Activated naive CD4-positive, alpha-beta T cell treated with anti-CD3 and anti-CD28 coated beads for 36 hours (primary cell): ENCODE measurements around the gene APOA1. TPM values are rescaled to one million over a fixed set of nuclear protein-coding genes. Genes with fewer than 3 reads are reported as not detected.

ENCODE experiments used
- CTCF ChIA-PET: fragments of 350-600 bp; sonication (Branson Sonifier 250); formaldehyde crosslinking; loops from one replicate; lab custom pipeline; 2021; ENCODE audit warnings: antibody characterized with exemption; lab: Charles Lee
- DNase-seq: peaks from one replicate; pipeline ENCODE4 v3.0.0-alpha.2; 2020
- H3K27ac Mint-ChIP-seq: one replicate; pipeline ENCODE4 v1.8.0; 2021; ENCODE audit warnings: mild to moderate bottlenecking, mixed read lengths
- H3K27me3 Mint-ChIP-seq: one replicate; pipeline ENCODE4 v1.8.0; 2021; ENCODE audit warnings: low read depth, mixed read lengths
- H3K36me3 Mint-ChIP-seq: one replicate; pipeline ENCODE4 v1.8.0; 2021; ENCODE audit warnings: low read depth, mixed read lengths
- H3K4me1 Mint-ChIP-seq: one replicate; pipeline ENCODE4 v1.8.0; 2021; ENCODE audit warnings: low read depth, mixed read lengths
- H3K4me3 Mint-ChIP-seq: one replicate; pipeline ENCODE4 v1.8.0; 2021; ENCODE audit warnings: mild to moderate bottlenecking, moderate library complexity, mixed read lengths
- H3K9me3 Mint-ChIP-seq: one replicate; pipeline ENCODE4 v1.8.0; 2021; ENCODE audit warnings: mixed read lengths
- intact Hi-C: fragments of 100-400 bp; cut with micrococcal nuclease; formaldehyde crosslinking; loops from one replicate; pipeline ENCODE4 v1.15.1; 2023
- total RNA-seq, 2 experiments: library from RNA; stranded (reverse); gene quantifications; one replicate each; pipeline ENCODE4 v1.2.3, GENCODE V29; 2021

APOA1 gene
- total RNA-seq, 2 experiments from 2014 or later = not detected

- intact Hi-C loops = no loop called here
- no peak overlapping the region for H3K4me3 Mint-ChIP-seq
- no peak for DNase-seq
- CTCF ChIA-PET = interaction anchor here (1.3 kb wide), 1 partner anchor 65 kb away, joined by 5 read pairs; the partner anchor contains the start of gene APOA5
- H3K4me1 Mint-ChIP-seq = peaks cover 54% of the 10 kb centered on the region
- no peaks in the 10 kb centered on the region for H3K27me3 Mint-ChIP-seq
- H3K27ac Mint-ChIP-seq = no peak overlapping the region
- H3K36me3 Mint-ChIP-seq = peaks cover 32% of the 10 kb centered on the region
- no peaks in the 10 kb centered on the region for H3K9me3 Mint-ChIP-seq
Measured at GRCh38 chr11:116856423-116856822, 19.0 kb upstream of the APOA1 start.

GRCh38 chr11:116855413-116855812 is 18.0 kb upstream of the APOA1 start:
- Mint-ChIP-seq H3K4me1 (peaks cover 59% of the 10 kb centered on the region), H3K36me3 (peaks cover 28% of the 10 kb centered on the region), H3K4me3 (no peak overlapping the region), H3K9me3 (no peaks in the 10 kb centered on the region), H3K27ac (no peak overlapping the region), H3K27me3 (no peaks in the 10 kb centered on the region)
- intact Hi-C loops = no loop called here
- CTCF ChIA-PET = interaction anchor here (1.3 kb wide), 1 partner anchor 64 kb away, joined by 5 read pairs; the partner anchor contains the start of gene APOA5
- DNase-seq = no peak

GRCh38 chr11:116853461-116854073 is 16.1 kb upstream of the APOA1 start:
- Mint-ChIP-seq H3K27ac (peak overlapping the region; percentile 88), H3K4me1 (peaks cover 59% of the 10 kb centered on the region), H3K9me3 (no peaks in the 10 kb centered on the region), H3K27me3 (no peaks in the 10 kb centered on the region), H3K36me3 (peaks cover 24% of the 10 kb centered on the region), H3K4me3 (peak overlapping the region; percentile 7)
- CTCF ChIA-PET = interaction anchor here (0.6 to 4.8 kb wide), 11 partner anchors 9 to 378 kb away, joined by 3 to 38 read pairs (median 3); partner anchors contain the start of genes APOA1 and SIDT2
- DNase-seq = peak; percentile 80
- intact Hi-C loops = loop anchor here (1.0 to 5.0 kb wide), 15 partner anchors 29 to 1134 kb away; partner anchors contain the start of genes IL10RA, SIDT2 and SIK3

GRCh38 chr11:116852261-116853031 is 15.0 kb upstream of the APOA1 start:
- H3K4me1 Mint-ChIP-seq = peaks cover 59% of the 10 kb centered on the region
- H3K4me3 Mint-ChIP-seq = peak overlapping the region; percentile 47
- no peaks in the 10 kb centered on the region for H3K9me3 Mint-ChIP-seq
- intact Hi-C loops = loop anchor here (1.0 to 5.0 kb wide), 17 partner anchors 30 to 1135 kb away; partner anchors contain the start of genes CEP164, IL10RA, SIDT2 and SIK3
- H3K27ac Mint-ChIP-seq = peak overlapping the region; percentile 88
- H3K27me3 Mint-ChIP-seq = no peaks in the 10 kb centered on the region
- peaks cover 18% of the 10 kb centered on the region for H3K36me3 Mint-ChIP-seq
- CTCF ChIA-PET = interaction anchor here (0.7 to 4.8 kb wide), 8 partner anchors 8 to 374 kb away, joined by 3 to 38 read pairs (median 4); partner anchors contain the start of genes APOA1 and APOA5
- DNase-seq = peak; percentile 31

- H3K4me1 Mint-ChIP-seq = peaks cover 54% of the 10 kb centered on the region
Measured at GRCh38 chr11:116851626-116852025, 14.2 kb upstream of the APOA1 start.

GRCh38 chr11:116849486-116849885 is 12.1 kb upstream of the APOA1 start:
- intact Hi-C loops = no loop called here
- no peaks in the 10 kb centered on the region for H3K9me3 Mint-ChIP-seq
- DNase-seq = no peak
- CTCF ChIA-PET = interaction anchor here (0.8 kb wide), 1 partner anchor 28 kb away, joined by 3 read pairs; no protein-coding TSS in a partner anchor
- no peak overlapping the region for H3K27ac Mint-ChIP-seq
- no peak overlapping the region for H3K4me3 Mint-ChIP-seq
- H3K27me3 Mint-ChIP-seq = no peaks in the 10 kb centered on the region
- peaks cover 17% of the 10 kb centered on the region for H3K36me3 Mint-ChIP-seq
- H3K4me1 Mint-ChIP-seq = peaks cover 35% of the 10 kb centered on the region

More at GRCh38 chr11:116851626-116852025, 14.2 kb upstream of the APOA1 start:
- DNase-seq = peak; percentile 72
- H3K27me3 Mint-ChIP-seq = no peaks in the 10 kb centered on the region
- intact Hi-C loops = loop anchor here (1.0 to 5.0 kb wide), 7 partner anchors 15 to 1136 kb away; partner anchors contain the start of genes CEP164, IL10RA and ZPR1
- no peaks in the 10 kb centered on the region for H3K9me3 Mint-ChIP-seq
- H3K4me3 Mint-ChIP-seq = no peak overlapping the region
- H3K36me3 Mint-ChIP-seq = peaks cover 23% of the 10 kb centered on the region
- peak overlapping the region; percentile 48 for H3K27ac Mint-ChIP-seq
- CTCF ChIA-PET = interaction anchor here (0.7 to 4.8 kb wide), 7 partner anchors 11 to 255 kb away, joined by 3 to 38 read pairs (median 4); partner anchors contain the start of genes APOA1, APOA5 and ZPR1

- CTCF ChIA-PET = interaction anchor here (0.8 to 1.7 kb wide), 3 partner anchors 12 to 58 kb away, joined by 3 to 7 read pairs (median 4); partner anchors contain the start of genes APOA1 and APOA5
- intact Hi-C loops = no loop called here
- peaks cover 31% of the 10 kb centered on the region for H3K4me1 Mint-ChIP-seq
- no peak overlapping the region for H3K4me3 Mint-ChIP-seq
- H3K27ac Mint-ChIP-seq = no peak overlapping the region
- H3K36me3 Mint-ChIP-seq = peaks cover 13% of the 10 kb centered on the region
- H3K27me3 Mint-ChIP-seq = no peaks in the 10 kb centered on the region
- no peak for DNase-seq
- no peaks in the 10 kb centered on the region for H3K9me3 Mint-ChIP-seq
Measured at GRCh38 chr11:116849060-116849459, 11.6 kb upstream of the APOA1 start.

GRCh38 chr11:116847612-116848011 is 10.2 kb upstream of the APOA1 start:
- H3K27ac Mint-ChIP-seq = no peak overlapping the region
- H3K27me3 Mint-ChIP-seq = no peaks in the 10 kb centered on the region
- intact Hi-C loops = no loop called here
- CTCF ChIA-PET = interaction anchor here (1.2 to 1.7 kb wide), 2 partner anchors 11 to 56 kb away, joined by 4 to 7 read pairs; partner anchors contain the start of genes APOA1 and APOA5
- DNase-seq = no peak
- H3K4me3 Mint-ChIP-seq = no peak overlapping the region
- H3K36me3 Mint-ChIP-seq = peaks cover 18% of the 10 kb centered on the region
- no peaks in the 10 kb centered on the region for H3K9me3 Mint-ChIP-seq
- peaks cover 16% of the 10 kb centered on the region for H3K4me1 Mint-ChIP-seq

GRCh38 chr11:116844722-116845121 is 7.3 kb upstream of the APOA1 start:
- Mint-ChIP-seq H3K4me1 (no peaks in the 10 kb centered on the region), H3K36me3 (peaks cover 17% of the 10 kb centered on the region), H3K4me3 (no peak overlapping the region), H3K9me3 (no peaks in the 10 kb centered on the region), H3K27me3 (no peaks in the 10 kb centered on the region), H3K27ac (no peak overlapping the region)
- CTCF ChIA-PET = interaction anchor here (1.4 to 2.5 kb wide), 2 partner anchors 8 kb away, joined by 5 to 7 read pairs; no protein-coding TSS in a partner anchor
- no peak for DNase-seq
- intact Hi-C loops = no loop called here

GRCh38 chr11:116843661-116844060 is 6.2 kb upstream of the APOA1 start:
- no peak overlapping the region for H3K4me3 Mint-ChIP-seq
- CTCF ChIA-PET = interaction anchor here (1.4 kb wide), 1 partner anchor 9 kb away, joined by 5 read pairs; no protein-coding TSS in a partner anchor
- H3K36me3 Mint-ChIP-seq = peaks cover 14% of the 10 kb centered on the region
- H3K27ac Mint-ChIP-seq = no peak overlapping the region
- H3K4me1 Mint-ChIP-seq = no peaks in the 10 kb centered on the region
- intact Hi-C loops = no loop called here
- no peak for DNase-seq
- H3K9me3 Mint-ChIP-seq = no peaks in the 10 kb centered on the region
- H3K27me3 Mint-ChIP-seq = no peaks in the 10 kb centered on the region

- Mint-ChIP-seq H3K4me3 (no peak overlapping the region), H3K36me3 (peaks cover 14% of the 10 kb centered on the region), H3K27ac (no peak overlapping the region), H3K27me3 (no peaks in the 10 kb centered on the region), H3K4me1 (no peaks in the 10 kb centered on the region), H3K9me3 (no peaks in the 10 kb centered on the region)
- CTCF ChIA-PET = no interaction called here
- DNase-seq = no peak
- intact Hi-C loops = no loop called here
Measured at GRCh38 chr11:116842909-116843308, 5.5 kb upstream of the APOA1 start.

- no peak for DNase-seq
- no peak overlapping the region for H3K27ac Mint-ChIP-seq
- H3K9me3 Mint-ChIP-seq = no peaks in the 10 kb centered on the region
- no peaks in the 10 kb centered on the region for H3K27me3 Mint-ChIP-seq
- no peak overlapping the region for H3K4me3 Mint-ChIP-seq
- intact Hi-C loops = no loop called here
- no peaks in the 10 kb centered on the region for H3K4me1 Mint-ChIP-seq
- H3K36me3 Mint-ChIP-seq = peaks cover 11% of the 10 kb centered on the region
- CTCF ChIA-PET = no interaction called here
Measured at GRCh38 chr11:116842117-116842516, 4.7 kb upstream of the APOA1 start.
